Measurements from ENCODE around the gene CROCC2. TPM values are rescaled to one million over a fixed set of nuclear protein-coding genes. Genes with fewer than 3 reads are reported as not detected.

CROCC2 gene
- 0.49 and 0.81 TPM in 2 replicates for total RNA-seq

DNA sequence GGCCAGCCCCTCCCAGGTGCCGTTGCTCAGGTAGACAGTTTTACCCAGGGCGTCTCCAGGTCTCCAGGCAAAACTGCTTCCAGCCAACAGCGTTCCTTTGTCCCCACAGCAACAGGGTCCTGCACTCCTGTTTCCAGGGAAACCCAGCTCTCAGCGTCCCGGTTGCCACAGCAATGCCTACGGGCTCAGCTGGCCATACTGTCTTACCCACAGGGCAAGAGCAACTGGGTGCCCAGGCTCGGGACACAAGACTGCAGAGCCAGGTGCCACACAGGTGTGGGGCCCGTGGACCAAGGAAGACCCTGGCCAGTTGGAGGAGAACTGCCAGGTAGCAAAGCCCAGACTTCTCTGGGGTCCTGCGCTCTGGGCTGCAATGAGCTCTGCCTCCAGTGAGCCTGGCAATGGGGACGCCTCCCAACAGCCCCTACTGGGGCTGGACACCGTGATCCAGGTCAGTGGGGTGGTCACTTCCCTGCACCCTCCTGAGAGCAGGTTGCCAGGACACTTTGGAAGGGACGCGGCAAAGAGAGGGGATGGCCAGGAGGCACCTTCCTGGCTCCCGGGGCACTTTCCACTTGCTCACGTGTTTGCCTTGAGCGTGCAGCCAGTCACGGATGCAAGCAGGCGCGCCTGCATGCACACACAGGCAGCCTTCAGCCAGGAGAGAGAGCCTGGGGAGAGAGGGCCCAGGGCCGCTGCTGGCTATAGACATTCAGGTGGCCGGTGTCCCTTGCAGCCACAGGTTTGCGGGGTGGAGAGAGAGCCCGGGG, at the start of gene CROCC2:
TSS of gene CROCC2 (plus strand) at position 196 of the 770 bp plus-strand sequence. CDS start at position 374, 178 bp downstream.

DNA sequence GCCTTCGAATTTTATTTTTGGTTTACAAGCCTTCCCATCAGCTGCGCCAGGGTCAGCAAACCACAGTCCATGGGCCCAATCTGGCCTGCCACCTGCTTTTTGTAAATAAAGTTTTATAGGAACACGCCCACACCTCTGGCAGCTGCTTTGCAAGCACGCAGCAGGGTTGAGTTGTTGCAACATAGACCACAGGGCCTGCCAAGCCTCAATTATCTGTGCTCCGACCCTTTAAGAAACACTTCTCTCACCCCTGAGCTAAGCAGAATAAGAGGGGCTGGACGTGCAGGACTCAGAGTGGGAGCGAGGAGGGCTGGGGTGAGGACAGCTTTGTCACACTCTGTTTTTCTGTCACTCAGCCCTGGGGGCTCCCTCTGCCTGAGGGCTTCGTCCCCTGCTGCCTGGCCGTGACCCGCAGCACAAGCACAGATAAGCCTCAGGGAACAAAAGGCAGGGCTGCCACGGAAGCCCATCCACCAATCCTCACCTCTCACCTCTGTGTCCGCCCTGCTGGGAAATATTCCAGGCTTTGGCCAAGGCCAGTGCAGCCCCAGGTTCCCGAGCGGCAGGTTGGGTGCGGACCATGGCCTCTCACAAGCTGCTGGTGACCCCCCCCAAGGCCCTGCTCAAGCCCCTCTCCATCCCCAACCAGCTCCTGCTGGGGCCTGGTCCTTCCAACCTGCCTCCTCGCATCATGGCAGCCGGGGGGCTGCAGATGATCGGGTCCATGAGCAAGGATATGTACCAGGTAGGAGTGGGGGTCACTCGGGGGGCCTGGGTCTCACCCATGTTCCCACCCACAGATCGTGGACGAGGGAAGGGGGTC, 37.6 kb upstream of the CROCC2 start, which contains the start of gene AGXT:
TSS of gene AGXT (plus strand) at position 539 of the 823 bp plus-strand sequence. CDS start at position 581, 42 bp downstream.

DNA sequence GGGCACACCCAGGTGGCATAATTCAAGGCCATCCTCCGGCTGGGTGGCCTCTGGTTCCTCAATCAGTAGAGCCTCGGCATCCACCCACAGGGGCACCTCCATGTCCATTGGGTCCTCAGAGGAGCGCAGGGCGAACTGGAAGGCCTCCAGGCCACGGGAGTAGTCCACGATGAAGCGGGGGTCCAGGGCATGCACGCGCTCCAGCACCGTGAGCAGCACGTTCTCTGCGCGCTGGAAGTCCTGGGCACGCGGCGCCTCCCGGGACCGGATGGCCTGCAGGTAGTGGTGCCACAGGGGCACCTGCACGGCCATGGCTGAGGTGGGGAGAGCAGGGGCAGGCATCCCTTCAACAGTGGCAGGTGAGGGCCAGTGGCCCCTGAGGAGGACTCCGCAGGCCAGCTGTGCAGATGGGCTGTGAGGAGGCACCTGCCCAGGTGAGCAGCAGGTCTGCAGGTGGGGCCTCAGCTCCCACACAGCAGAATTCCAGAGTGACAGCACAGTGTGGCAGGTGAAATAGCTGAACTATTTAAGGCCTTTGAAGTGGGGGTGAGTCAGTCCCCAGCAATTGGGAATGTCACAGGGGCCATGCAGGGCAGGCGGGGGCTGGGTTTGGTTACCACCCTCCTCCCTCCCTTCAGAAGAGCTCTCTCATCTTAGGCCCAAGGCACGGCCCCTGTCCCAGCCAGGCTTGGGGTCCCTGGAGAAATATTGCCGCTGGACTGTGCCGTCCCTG, 10.3 kb upstream of the CROCC2 start, which contains the start of gene MAB21L4:
TSS of gene MAB21L4 (minus strand) at position 501 of the 733 bp plus-strand sequence. CDS start at position 342, 159 bp downstream.

DNA sequence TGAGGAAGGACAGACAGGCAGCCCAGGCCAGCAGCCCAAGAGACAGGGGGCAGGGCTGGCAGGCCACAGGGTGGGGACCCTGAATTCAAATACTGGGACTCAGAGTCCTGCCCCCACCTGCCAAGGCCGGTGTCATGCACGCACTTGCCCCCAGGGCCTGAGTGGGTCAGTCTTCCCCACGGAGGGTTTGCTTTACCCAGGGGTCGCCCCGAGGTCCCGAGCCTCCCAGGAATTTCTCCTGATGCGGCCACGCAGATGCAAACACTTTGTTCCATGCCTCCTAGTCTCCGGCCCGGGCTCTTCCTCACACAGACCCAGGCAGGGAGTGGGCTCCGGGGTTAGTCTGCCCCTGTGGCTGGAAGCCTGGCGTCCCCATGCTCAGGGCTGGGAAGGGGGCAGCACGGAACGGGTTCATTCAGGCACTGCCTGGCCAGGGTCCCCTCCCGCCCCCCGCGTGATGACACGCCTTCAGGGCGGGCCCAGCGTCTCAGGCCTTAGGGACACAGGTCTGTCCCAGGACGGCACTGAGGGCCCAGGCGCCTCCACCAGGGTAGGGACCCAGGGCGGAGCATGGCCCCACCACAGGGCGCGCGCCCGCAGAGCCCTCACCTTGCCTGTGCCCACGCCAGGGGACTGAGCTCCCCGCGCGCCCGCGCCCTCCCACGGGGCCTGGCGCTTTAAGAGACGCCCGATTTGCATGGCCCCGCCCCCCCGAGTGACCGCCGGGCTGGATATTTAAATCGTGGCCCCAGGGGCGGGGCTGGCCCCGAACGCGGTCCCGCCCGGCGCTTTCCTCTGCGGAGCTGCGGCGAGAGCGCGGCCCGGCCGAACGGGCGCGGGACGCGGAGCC, 91.9 kb downstream of the CROCC2 start, which contains the start of gene SNED1:
TSS of gene SNED1 (plus strand) at position 763 of the 850 bp plus-strand sequence. CDS start 220 bp downstream, outside the sequence.

Other genes starting within 250 kb of the CROCC2 start
- gene AQP12B, start 223.5 kb upstream of the CROCC2 start, total RNA-seq, result not detected in 2 replicates
- not detected in 2 replicates for gene AQP12A, start 214.5 kb upstream of the CROCC2 start, total RNA-seq
- not detected in 2 replicates for gene KIF1A, start 86.1 kb upstream of the CROCC2 start, total RNA-seq
- not detected in 2 replicates for gene AGXT, start 37.5 kb upstream of the CROCC2 start, total RNA-seq
- gene MAB21L4, start 10.2 kb upstream of the CROCC2 start, total RNA-seq, result not detected in 2 replicates
- gene SNED1, start 92.3 kb downstream of the CROCC2 start, total RNA-seq, result 104 and 209 TPM in 2 replicates
- gene MTERF4, start 196.0 kb downstream of the CROCC2 start, total RNA-seq, result 29.0 and 37.2 TPM in 2 replicates
- gene PASK, start 243.1 kb downstream of the CROCC2 start, total RNA-seq, result 1.5 and 91.1 TPM in 2 replicates
- gene PPP1R7, start 244.1 kb downstream of the CROCC2 start, total RNA-seq, result 39.4 and 48.0 TPM in 2 replicates

Data from hair follicle dermal papilla cell (primary cell).